HG03045 (cell line): ENCODE data around the gene TBCC.
"Not testable (repeated sequence)": the region's sequence is repeated elsewhere in the genome, so short reads cannot be mapped to it uniquely, and the experiment has no call there.

Experiments used
- ATAC-seq: cut with Tn5 transposase; IDR thresholded peaks from one replicate; pipeline ENCODE4 v1.9.1; 2021; ENCODE audit warnings: mild to moderate bottlenecking, moderate library complexity; ENCODE audit not compliant: unreplicated experiment

TBCC gene

GRCh38 chr6:42735976-42736375 lies 9.9 kb downstream of the TBCC start:
- no peak for ATAC-seq

GRCh38 chr6:42733867-42734481 lies 11.9 kb downstream of the TBCC start:
- ATAC-seq, result not testable (repeated sequence)

GRCh38 chr6:42729731-42730130 lies 16.2 kb downstream of the TBCC start:
- no peak for ATAC-seq

GRCh38 chr6:42727627-42728026 lies 18.3 kb downstream of the TBCC start:
- ATAC-seq, result no peak

GRCh38 chr6:42727087-42727611 lies 18.8 kb downstream of the TBCC start:
- ATAC-seq, result no peak

- ATAC-seq, result no peak
These were observed 19.3 kb downstream of the TBCC start for GRCh38 chr6:42726485-42727086.

GRCh38 chr6:42726026-42726425 lies 19.9 kb downstream of the TBCC start:
- no peak for ATAC-seq

- ATAC-seq, result no peak
These were observed 21.1 kb downstream of the TBCC start for GRCh38 chr6:42724825-42725224.

- ATAC-seq, result no peak
These were observed 23.4 kb downstream of the TBCC start, which contains the start of gene PRPH2 for GRCh38 chr6:42722497-42722896. Gene PRPH2 (minus strand): TSS chr6:42722597. CDS start chr6:42722334, 263 bp downstream.

- ATAC-seq, result no peak
These were observed 25.2 kb downstream of the TBCC start for GRCh38 chr6:42720739-42721138.

- no peak for ATAC-seq
These were observed 30.0 kb downstream of the TBCC start for GRCh38 chr6:42715871-42716270.

GRCh38 chr6:42714098-42714761 lies 31.7 kb downstream of the TBCC start:
- ATAC-seq, result no peak

GRCh38 chr6:42711930-42712329 lies 34.0 kb downstream of the TBCC start:
- ATAC-seq, result no peak

GRCh38 chr6:42710316-42710715 lies 35.6 kb downstream of the TBCC start:
- ATAC-seq, result no peak

- ATAC-seq, result no peak
These were observed 36.0 kb downstream of the TBCC start for GRCh38 chr6:42709871-42710270.

- no peak for ATAC-seq
These were observed 37.8 kb downstream of the TBCC start for GRCh38 chr6:42708096-42708495.

GRCh38 chr6:42707595-42707994 lies 38.3 kb downstream of the TBCC start:
- ATAC-seq, result no peak

GRCh38 chr6:42704937-42705374 lies 40.9 kb downstream of the TBCC start:
- no peak for ATAC-seq

GRCh38 chr6:42704251-42704936 lies 41.5 kb downstream of the TBCC start:
- no peak for ATAC-seq

GRCh38 chr6:42702786-42703185 lies 43.1 kb downstream of the TBCC start:
- ATAC-seq, result not testable (repeated sequence)

- no peak for ATAC-seq
These were observed 43.7 kb downstream of the TBCC start for GRCh38 chr6:42702200-42702599.
